Measurements from ENCODE around the gene TTLL13. TPM values are rescaled to one million over a fixed set of nuclear protein-coding genes. Genes with fewer than 3 reads are reported as not detected.

Gene TTLL13
- total and polyA plus RNA-seq, 2 of the 8 experiments (the other 6 are each of a cell fraction or from before 2014, with no cell fraction given): 0.03 TPM; not detected in 1

DNA sequence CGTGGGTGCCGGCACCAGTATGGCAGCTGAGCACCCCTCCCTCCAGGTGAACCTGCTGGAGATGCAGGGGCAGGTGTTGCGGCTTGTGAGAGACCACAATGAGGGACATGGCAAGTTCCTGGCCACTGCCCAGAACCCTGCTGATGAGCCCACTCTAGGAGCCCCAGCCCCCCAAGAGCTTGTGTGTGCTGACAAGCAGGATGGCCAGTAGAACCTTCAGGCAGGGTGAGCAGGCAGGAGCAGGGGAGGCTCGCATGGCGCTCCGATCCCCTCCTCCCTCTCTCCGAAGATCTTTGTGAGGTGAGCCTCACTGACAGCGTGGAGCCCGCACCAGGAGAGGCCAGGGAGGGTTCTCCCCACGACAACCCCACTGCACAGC is 45.9 kb downstream of the TTLL13 start:
- H2BK20ac ChIP-seq (ENCODE audit: low read length): no peak overlapping the region
- 87% methylated on average over 10 of the region's 10 CpGs; no CpG with 5 or more reads in 1 of the 2 experiments for WGBS, 2 experiments (ENCODE audit: extremely low coverage in 1 of 2, insufficient coverage in 1 of 2, insufficient read length in 1 of 2, insufficient replicate concordance in 2 of 2, low coverage in 1 of 2, low lambda C conversion rate in 2 of 2, missing lambda C conversion rate in 1 of 2)
- CTCF ChIA-PET (ENCODE audit: partially characterized antibody): interaction anchor here (0.6 to 4.6 kb wide), 13 partner anchors 10 to 638 kb away, joined by 3 to 46 read pairs (median 3); partner anchors contain the start of genes HDDC3 and ZNF774
- no peak overlapping the region for H3K14ac ChIP-seq (ENCODE audit: insufficient read length)
- H3K4me2 ChIP-seq (ENCODE audit: insufficient read depth in 1 of 2, low read depth in 2 of 2, low read length in 2 of 2): no peak overlapping the region; a peak in 1 of 4 replicates
- H2BK12ac ChIP-seq (ENCODE audit: low read depth, low read length): peak overlapping the region; percentile 60; the same call in 1 of the 2 replicates
- H4K5ac ChIP-seq (ENCODE audit: insufficient read length, low read depth, low read length): no peak overlapping the region
- H3K79me2 ChIP-seq (ENCODE audit: control insufficient read depth in 1 of 2, insufficient read depth in 2 of 2, low read length in 2 of 2): no peaks in the 10 kb centered on the region
- no peak overlapping the region for H2AK5ac ChIP-seq (ENCODE audit: low read depth, low read length)
- H3K23me2 ChIP-seq (ENCODE audit: low read depth, low read length): no peaks in the 10 kb centered on the region
- H2BK5ac ChIP-seq (ENCODE audit: low read depth, low read length): no peak overlapping the region
- H3K18ac ChIP-seq (ENCODE audit: extremely low read depth, low read length): no peak overlapping the region
- 0 out of 2 replicates have a peak overlapping the region, but pooled peaks have one; percentile 25 for H4K8ac ChIP-seq (ENCODE audit: extremely low read depth, insufficient read depth, low read length)
- DNase-seq (ENCODE audit: low read depth in 1 of 2, low spot score in 2 of 2): no peak
- no peak overlapping the region for H3K56ac ChIP-seq (replicated peaks; ENCODE audit: insufficient read length, low read depth, low read length)
- FAIRE-seq: no peak
- no peak overlapping the region for H3K4ac ChIP-seq (replicated peaks; ENCODE audit: insufficient read length, low read depth, low read length)
- no peaks in the 10 kb centered on the region for H4K20me1 ChIP-seq (replicated peaks in 1 of 2; ENCODE audit: control insufficient read depth in 1 of 2, insufficient read depth in 2 of 2, low read length in 2 of 2)
- H3K4me3 ChIP-seq (ENCODE audit: extremely low read depth in 1 of 4, insufficient read depth in 2 of 4, low read depth in 3 of 4, low read length in 4 of 4): no peak overlapping the region
- no peak overlapping the region for H4K91ac ChIP-seq (replicated peaks; ENCODE audit: insufficient read length, low read length)
- POLR2A ChIA-PET (ENCODE audit: partially characterized antibody): no interaction called here
- H3K27me3 ChIP-seq (replicated peaks in 1 of 4; ENCODE audit: control insufficient read depth in 3 of 4, extremely low read depth in 1 of 4, insufficient read depth in 3 of 4, low read length in 3 of 4): no peaks in the 10 kb centered on the region
- no peak overlapping the region for H3K9ac ChIP-seq (replicated peaks in 1 of 4; ENCODE audit: extremely low read depth in 1 of 4, low read depth in 3 of 4, low read length in 3 of 4)
- H3K4me1 ChIP-seq (replicated peaks in 1 of 4; ENCODE audit: control insufficient read depth in 3 of 4, insufficient read depth in 4 of 4, low read length in 3 of 4): peaks cover 0 to 8% (median 5%) of the 10 kb centered on the region in 4 experiments; a peak in 6 of 7 replicates
- no peak overlapping the region for H2BK15ac ChIP-seq (ENCODE audit: low read length)
- no peaks in the 10 kb centered on the region for H3K36me3 ChIP-seq (ENCODE audit: control insufficient read depth in 2 of 4, insufficient read depth in 4 of 4, low read length in 3 of 4)
- H3K79me1 ChIP-seq (ENCODE audit: low read depth, low read length): no peaks in the 10 kb centered on the region
- no peak overlapping the region for H3K27ac ChIP-seq (ENCODE audit: low read depth, low read length)
- no peak overlapping the region for H2BK120ac ChIP-seq (replicated peaks; ENCODE audit: low read depth, low read length)
- no peaks in the 10 kb centered on the region for H3K9me3 ChIP-seq (ENCODE audit: insufficient read depth in 2 of 2, low read depth in 1 of 2, low read length in 1 of 2)
- H3K23ac ChIP-seq (ENCODE audit: insufficient read length): no peak overlapping the region
- H2AFZ ChIP-seq (ENCODE audit: low read length): no peak overlapping the region
- TF ChIP-seq RFX5 (IDR thresholded peaks at IDR 0.05; ENCODE audit: borderline replicate concordance, low read depth, low read length): no peak
- no peak for TF ChIP-seq CTBP2 (IDR thresholded peaks at IDR 0.05; ENCODE audit: borderline replicate concordance, insufficient read depth, insufficient read length, low read length)
- TF ChIP-seq GTF2F1 (IDR thresholded peaks at IDR 0.05; ENCODE audit: borderline replicate concordance, low read depth, low read length): no peak
- no peak for TF ChIP-seq SUZ12 (IDR thresholded peaks at IDR 0.05; ENCODE audit: low read length)
- no peak for TF ChIP-seq JUN (IDR thresholded peaks at IDR 0.05; ENCODE audit: low read depth, low read length)
- no peak for TF ChIP-seq TAF7 (optimal IDR thresholded peaks at IDR 0.05; ENCODE audit: borderline replicate concordance, low read depth, low read length)
- no peak for TF ChIP-seq GABPA (IDR thresholded peaks at IDR 0.05; ENCODE audit: borderline replicate concordance, insufficient read depth, low read length)
